NCI-H748 treated with DMSO at 0.1 percent for 48 hours (cell line): Measurements from ENCODE around the gene TBC1D2.
"Not testable (repeated sequence)": the region's sequence is repeated elsewhere in the genome, so short reads cannot be mapped to it uniquely, and the experiment has no call there.

Experiments
- DNase-seq: peaks from one replicate; lab custom pipeline; 2025; lab: John Stamatoyannopoulos, UW

TBC1D2 gene

DNA sequence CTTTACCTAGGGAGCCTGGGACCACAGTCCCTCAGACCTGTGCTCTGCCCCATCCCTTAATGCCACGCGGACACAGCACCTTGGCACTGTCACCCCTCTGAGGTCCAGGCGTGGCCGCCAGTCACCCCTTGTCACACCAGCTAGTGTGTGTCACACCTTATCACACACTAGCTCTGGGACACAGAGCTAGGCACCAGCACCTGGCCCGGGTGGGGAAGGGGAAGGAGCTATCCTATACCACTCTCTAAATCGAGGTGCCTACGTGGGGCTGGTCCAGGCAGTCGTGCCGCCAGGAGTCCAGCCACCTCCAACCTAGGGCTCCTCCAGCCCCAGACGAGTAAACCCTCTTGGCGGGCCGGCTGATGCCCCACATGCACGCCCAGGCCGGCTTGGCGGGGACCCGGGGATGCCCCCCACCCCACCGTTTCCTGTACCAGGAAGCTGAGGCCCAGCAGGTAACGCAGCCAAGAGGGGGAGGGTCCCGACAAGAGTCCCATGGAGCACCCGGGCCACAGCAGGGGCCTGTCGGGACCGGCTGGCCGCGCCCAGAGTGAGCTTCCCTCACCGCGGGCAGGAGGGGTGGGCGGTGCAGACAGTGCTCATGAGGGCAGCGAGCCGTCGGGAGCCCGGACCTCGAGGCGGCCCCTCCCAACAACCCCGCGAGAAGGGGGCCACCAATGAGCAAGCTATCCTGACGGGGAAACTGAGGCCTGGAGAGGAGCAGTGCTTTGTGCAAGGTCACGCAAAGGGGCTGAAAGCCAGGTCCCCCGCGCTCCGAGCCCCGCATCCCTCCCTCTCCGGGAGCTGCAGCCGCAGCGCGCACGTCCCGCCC lies 63.6 kb downstream of the TBC1D2 start:
- DNase-seq, result peak; percentile 10

DNA sequence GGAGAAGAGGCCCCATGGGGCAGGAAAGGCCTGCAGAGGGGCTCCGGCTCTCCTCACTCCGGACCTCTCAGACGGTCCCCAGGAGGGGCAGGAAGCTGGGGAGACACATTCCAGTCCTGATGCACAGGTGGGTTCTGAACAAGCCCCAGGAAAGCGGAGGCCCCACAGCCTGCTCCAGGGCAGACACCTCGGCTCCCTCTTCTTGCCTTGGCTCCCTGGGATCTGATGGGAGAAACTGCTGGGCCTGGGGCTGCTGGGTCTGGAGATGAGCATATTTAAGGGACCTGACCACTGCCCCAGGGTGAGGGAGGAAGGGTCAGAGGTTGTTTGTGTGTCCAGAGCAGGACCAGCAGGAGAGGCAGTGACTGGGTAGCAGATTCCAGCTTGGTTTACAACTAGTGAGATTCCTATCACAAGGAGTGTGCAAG lies 64.3 kb downstream of the TBC1D2 start:
- no peak for DNase-seq

- no peak for DNase-seq
Measured at GRCh38 chr9:98190757-98191105, 64.7 kb downstream of the TBC1D2 start.

GRCh38 chr9:98189412-98189811 lies 66.0 kb downstream of the TBC1D2 start:
- DNase-seq, result no peak

DNA sequence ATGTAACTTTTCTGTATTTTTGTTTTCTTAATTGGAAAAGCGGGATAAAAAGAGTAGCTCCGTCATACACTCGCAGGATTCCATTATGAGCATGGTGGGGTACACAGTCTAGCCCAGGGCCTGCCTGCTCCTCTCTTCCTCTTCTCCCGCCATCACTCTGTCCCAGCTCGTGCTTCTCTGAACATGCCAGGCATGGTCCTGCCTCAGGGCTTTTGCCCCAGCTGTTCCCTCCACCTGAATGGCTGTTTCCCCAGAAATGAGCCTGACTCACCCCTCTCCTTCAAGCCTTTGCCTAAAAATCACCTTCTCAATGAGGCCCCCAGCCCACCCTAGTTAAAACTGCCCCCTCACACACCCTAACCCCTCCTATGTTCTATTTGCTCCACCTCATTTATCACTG lies 67.5 kb downstream of the TBC1D2 start:
- DNase-seq, result no peak

GRCh38 chr9:98186236-98186635 lies 69.2 kb downstream of the TBC1D2 start:
- DNase-seq, result no peak

DNA sequence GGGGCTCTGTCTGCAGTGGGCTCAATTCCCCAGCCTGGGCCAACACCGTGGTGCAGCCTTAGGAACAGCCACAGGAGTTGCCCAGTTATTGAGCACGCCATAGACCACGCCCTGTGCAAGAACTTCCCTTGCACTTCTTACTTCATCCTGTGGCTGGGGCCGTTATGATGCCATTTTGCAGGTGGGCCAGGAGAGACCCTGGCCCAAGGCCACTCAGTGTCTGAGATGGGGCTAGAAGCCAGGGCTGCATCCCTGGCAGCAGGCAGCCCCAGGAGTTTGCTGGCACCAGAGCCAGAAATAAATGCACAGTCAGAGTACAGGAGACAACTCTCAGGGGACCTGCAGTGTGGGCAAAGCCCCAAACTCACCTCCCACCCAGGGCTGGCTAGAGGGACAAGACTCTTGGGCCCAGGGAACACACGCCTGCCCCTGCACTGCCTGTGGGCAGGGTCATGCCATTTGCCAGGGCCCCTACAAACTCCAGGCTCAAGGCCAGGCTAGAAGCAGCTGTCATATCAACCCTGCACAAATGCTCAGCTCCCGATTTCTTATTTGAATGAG lies 69.8 kb downstream of the TBC1D2 start:
- DNase-seq, result no peak

DNA sequence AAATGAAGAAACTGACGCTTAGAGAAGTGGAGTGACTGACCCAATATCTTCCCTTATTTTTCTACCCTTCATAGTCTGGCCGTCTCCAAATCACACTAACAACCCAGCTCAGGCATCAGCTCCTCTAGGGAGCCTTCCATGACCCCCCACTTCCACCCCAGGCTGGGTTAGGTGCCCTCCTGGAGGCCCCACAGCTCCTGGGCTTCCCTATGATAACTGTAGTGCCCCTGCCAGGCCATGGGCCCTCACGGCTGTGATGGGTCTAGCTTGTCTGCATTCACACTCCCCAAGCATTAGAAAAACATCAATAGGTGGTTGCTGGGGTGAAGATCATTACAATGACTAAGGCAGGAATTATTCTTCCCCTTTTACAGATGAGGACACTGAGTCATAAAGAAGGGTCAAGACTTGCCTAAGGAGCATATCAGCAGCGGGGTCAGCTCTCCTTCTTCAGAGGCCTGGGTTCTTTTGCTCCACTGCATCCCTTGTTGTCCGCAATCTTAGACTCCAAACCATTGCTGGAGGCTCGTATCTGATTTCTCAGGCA lies 70.4 kb downstream of the TBC1D2 start:
- no peak for DNase-seq

GRCh38 chr9:98184326-98184725 lies 71.1 kb downstream of the TBC1D2 start:
- DNase-seq, result no peak

GRCh38 chr9:98182889-98183599 lies 72.4 kb downstream of the TBC1D2 start:
- DNase-seq, result no peak

GRCh38 chr9:98182069-98182820 lies 73.2 kb downstream of the TBC1D2 start:
- no peak for DNase-seq

DNA sequence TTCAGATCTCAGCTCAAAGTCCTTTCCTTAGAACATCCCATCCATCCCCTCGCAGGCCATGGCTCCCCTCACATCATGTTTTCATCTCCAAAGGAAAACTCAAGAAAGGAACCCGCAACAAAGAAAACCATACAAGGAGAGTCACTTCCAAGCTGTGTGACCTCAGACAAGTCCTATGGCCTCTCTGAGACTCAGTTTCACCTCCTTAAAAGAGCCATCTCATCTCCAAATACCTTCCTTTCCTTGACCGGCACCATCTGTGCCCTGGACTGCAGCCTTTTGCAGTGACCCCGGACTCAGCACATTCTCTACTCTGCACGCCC lies 73.7 kb downstream of the TBC1D2 start:
- DNase-seq, result no peak

GRCh38 chr9:98180996-98181395 lies 74.5 kb downstream of the TBC1D2 start:
- DNase-seq, result no peak

- DNase-seq, result no peak
Measured at GRCh38 chr9:98178874-98179850, 76.3 kb downstream of the TBC1D2 start.

GRCh38 chr9:98176391-98177259 lies 78.8 kb downstream of the TBC1D2 start:
- DNase-seq, result no peak

DNA sequence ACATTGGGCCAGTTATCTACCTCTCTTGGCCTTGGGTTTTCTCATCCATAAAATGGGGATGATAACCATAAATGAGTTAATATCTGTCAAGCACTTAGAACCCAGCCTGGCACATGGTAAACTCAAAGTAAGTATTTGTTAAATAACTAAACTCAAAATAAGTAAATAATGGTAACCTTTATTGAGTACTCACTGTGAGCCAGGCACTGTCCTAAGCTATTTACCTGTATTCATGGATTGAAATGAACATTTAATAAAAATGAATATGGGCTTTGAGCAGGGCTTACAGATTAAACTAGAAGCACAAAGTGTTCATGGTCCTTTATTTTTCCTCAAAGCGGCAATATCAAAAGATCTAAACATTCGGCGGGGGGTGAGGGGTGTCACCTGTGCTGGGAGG lies 79.7 kb downstream of the TBC1D2 start:
- DNase-seq, result no peak

DNA sequence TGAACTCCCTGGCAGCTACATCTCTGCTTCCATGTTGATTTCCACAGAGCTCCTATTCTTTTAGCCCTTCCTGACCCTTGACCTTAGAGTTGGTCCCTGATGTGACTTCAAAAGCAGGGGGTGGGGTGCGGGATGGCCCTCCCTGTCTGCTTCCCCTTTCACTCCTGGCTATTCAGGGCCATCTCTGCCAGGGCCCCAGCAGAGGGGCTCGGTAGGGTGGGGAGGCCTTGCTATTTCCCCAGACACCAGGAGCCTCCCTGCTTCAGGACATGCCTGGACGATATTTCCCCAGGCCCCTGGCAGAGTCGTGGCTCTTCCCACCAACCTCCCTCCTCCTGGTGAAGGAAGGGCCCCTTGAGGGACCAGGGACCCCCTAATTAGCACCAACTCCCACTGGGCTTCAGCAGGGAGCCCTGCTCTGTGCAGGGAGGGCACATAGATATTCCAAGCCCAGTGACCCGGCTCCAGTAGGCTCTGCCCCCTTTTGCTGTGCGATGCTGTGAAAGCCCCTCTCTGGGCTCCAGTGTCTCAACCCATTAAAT lies 80.3 kb downstream of the TBC1D2 start:
- DNase-seq, result no peak

GRCh38 chr9:98174502-98174918 lies 80.9 kb downstream of the TBC1D2 start:
- not testable (repeated sequence) for DNase-seq

DNA sequence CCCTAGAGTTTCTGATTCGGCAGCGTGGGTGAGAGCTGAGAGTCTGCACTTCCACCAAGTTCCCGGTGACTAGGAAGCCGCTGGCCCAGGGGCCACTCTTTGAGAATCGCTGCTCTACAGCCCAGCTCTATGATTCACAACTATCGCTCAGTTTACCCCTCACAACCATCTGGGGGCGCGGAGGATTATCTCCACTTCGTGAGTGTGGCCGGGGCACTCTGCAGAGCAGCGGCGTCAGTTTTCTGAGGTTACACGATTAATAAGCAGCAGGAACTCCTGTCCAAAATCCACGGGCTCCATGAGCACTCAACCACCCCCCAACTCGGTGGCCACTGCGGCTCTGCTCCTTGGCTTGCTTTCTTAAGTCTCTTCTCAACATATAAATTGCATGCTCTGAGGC lies 82.3 kb downstream of the TBC1D2 start:
- DNase-seq, result no peak

GRCh38 chr9:98172604-98173003 lies 82.8 kb downstream of the TBC1D2 start:
- DNase-seq, result peak; percentile 84
